GM19193 (cell line): ENCODE data around the gene PCDH9.

Experiments
- POLR2A ChIP-seq: IDR thresholded peaks from 4 replicates; pipeline ENCODE4 v1.6.1; 2011; ENCODE audit not compliant: insufficient read depth, insufficient read length; ENCODE audit errors: extremely low read depth

The PCDH9 gene

GRCh38 chr13:66266761-66267160 is 963.4 kb downstream of the PCDH9 start:
- TF ChIP-seq POLR2A, result no peak

GRCh38 chr13:66266348-66266747 is 963.8 kb downstream of the PCDH9 start:
- no peak for TF ChIP-seq POLR2A

- no peak for TF ChIP-seq POLR2A
Observed at GRCh38 chr13:66265371-66265770, 964.8 kb downstream of the PCDH9 start.

- TF ChIP-seq POLR2A, result no peak
Observed at GRCh38 chr13:66264971-66265370, 965.2 kb downstream of the PCDH9 start.

- no peak for TF ChIP-seq POLR2A
Observed at GRCh38 chr13:66262330-66262729, 967.8 kb downstream of the PCDH9 start.
